ENCODE measurements around the gene PAK5. TPM values are rescaled to one million over a fixed set of nuclear protein-coding genes. Genes with fewer than 3 reads are reported as not detected.

PAK5 gene
- total and polyA plus RNA-seq, 2 donors (not counting 1 experiment from before 2014, with no cell fraction given) = not detected

GRCh38 chr20:9550871-9551270 lies 288.0 kb downstream of the PAK5 start:
- no peak overlapping the region for H3K4me3 Mint-ChIP-seq
- Histone ChIP-seq H4K20me1 (ENCODE audit: control insufficient read depth, insufficient read depth, low read length, poor library complexity, severe bottlenecking) (no peaks in the 10 kb centered on the region), H3K79me2 (ENCODE audit: control insufficient read depth, insufficient read depth, low read length) (no peaks in the 10 kb centered on the region), H3K27ac (ENCODE audit: low read length in 2 of 2) (no peak overlapping the region), H3K4me3 (ENCODE audit: control extremely low read depth in 1 of 5, extremely low read depth in 1 of 5, insufficient read depth in 1 of 5, low read depth in 2 of 5, low read length in 4 of 5) (no peak overlapping the region), H3K4me1 (ENCODE audit: control insufficient read depth in 2 of 2, insufficient read depth in 2 of 2, low read length in 2 of 2) (no peaks in the 10 kb centered on the region), H3K4me2 (replicated peaks; ENCODE audit: low read depth, low read length, poor library complexity, severe bottlenecking) (no peak overlapping the region), H3K27me3 (replicated peaks in 1 of 4; ENCODE audit: control extremely low read depth in 1 of 4, control insufficient read depth in 3 of 4, insufficient read depth in 4 of 4, low read length in 3 of 4) (peaks cover 0 to 7% (median 1%) of the 10 kb centered on the region in 4 experiments), H2AFZ (ENCODE audit: insufficient read depth, low read depth, low read length, poor library complexity, severe bottlenecking) (no peak overlapping the region), H3K36me3 (replicated peaks in 1 of 2; ENCODE audit: control extremely low read depth in 1 of 2, control insufficient read depth in 1 of 2, extremely low read depth in 1 of 2, insufficient read depth in 2 of 2, low read length in 1 of 2) (no peaks in the 10 kb centered on the region), H3K9ac (ENCODE audit: low read length) (no peak overlapping the region), H3K9me3 (ENCODE audit: control extremely low read depth in 1 of 3, control insufficient read depth in 2 of 3, insufficient read depth in 1 of 3, low read length in 2 of 3) (peaks cover 0 to 3% (median 0%) of the 10 kb centered on the region in 3 donors)
- DNase-seq (no peak), ATAC-seq (ENCODE audit: low read depth) (no peak)
- no peaks in the 10 kb centered on the region for H3K9me3 Mint-ChIP-seq (ENCODE audit: insufficient read depth)
- peaks cover 13% of the 10 kb centered on the region for H3K27me3 Mint-ChIP-seq
- no peak overlapping the region for H3K27ac Mint-ChIP-seq
- POLR2A ChIA-PET = no interaction called here
- 100% methylated on average over 1 of the region's 2 CpGs for WGBS (ENCODE audit: insufficient coverage)
- no peaks in the 10 kb centered on the region for H3K4me1 Mint-ChIP-seq
- intact Hi-C loops (cut with micrococcal nuclease) = no loop called here
- CTCF ChIA-PET = no interaction called here
- TF ChIP-seq CTCF (IDR thresholded peaks at IDR 0.05) (no peak), EZH2 (IDR thresholded peaks at IDR 0.05; ENCODE audit: borderline replicate concordance, insufficient read depth, low read depth, low read length, poor library complexity, severe bottlenecking) (no peak)

GRCh38 chr20:9550283-9550682 lies 288.6 kb downstream of the PAK5 start:
- H3K9me3 ChIP-seq (ENCODE audit: control extremely low read depth in 1 of 3, control insufficient read depth in 2 of 3, insufficient read depth in 1 of 3, low read length in 2 of 3) = peaks cover 0 to 3% (median 0%) of the 10 kb centered on the region in 3 donors
- ChIA-PET CTCF (no interaction called here), POLR2A (no interaction called here)
- no peaks in the 10 kb centered on the region for H3K4me1 Mint-ChIP-seq
- H3K4me3 ChIP-seq (ENCODE audit: control extremely low read depth in 1 of 5, extremely low read depth in 1 of 5, insufficient read depth in 1 of 5, low read depth in 2 of 5, low read length in 4 of 5) = no peak overlapping the region
- H2AFZ ChIP-seq (ENCODE audit: insufficient read depth, low read depth, low read length, poor library complexity, severe bottlenecking) = no peak overlapping the region
- no CpG with 5 or more reads among the region's 1 CpG for WGBS (ENCODE audit: insufficient coverage)
- TF ChIP-seq EZH2 (IDR thresholded peaks at IDR 0.05; ENCODE audit: borderline replicate concordance, insufficient read depth, low read depth, low read length, poor library complexity, severe bottlenecking) (no peak), CTCF (IDR thresholded peaks at IDR 0.05) (no peak)
- H3K4me3 Mint-ChIP-seq = no peak overlapping the region
- no peak overlapping the region for H3K9ac ChIP-seq (ENCODE audit: low read length)
- DNase-seq (no peak), ATAC-seq (ENCODE audit: low read depth) (no peak)
- no peaks in the 10 kb centered on the region for H4K20me1 ChIP-seq (ENCODE audit: control insufficient read depth, insufficient read depth, low read length, poor library complexity, severe bottlenecking)
- no peaks in the 10 kb centered on the region for H3K4me1 ChIP-seq (ENCODE audit: control insufficient read depth in 2 of 2, insufficient read depth in 2 of 2, low read length in 2 of 2)
- no peak overlapping the region for H3K27ac ChIP-seq (ENCODE audit: low read length in 2 of 2)
- H3K27ac Mint-ChIP-seq = no peak overlapping the region
- peaks cover 0 to 4% (median 0%) of the 10 kb centered on the region in 4 experiments for H3K27me3 ChIP-seq (replicated peaks in 1 of 4; ENCODE audit: control extremely low read depth in 1 of 4, control insufficient read depth in 3 of 4, insufficient read depth in 4 of 4, low read length in 3 of 4)
- H3K9me3 Mint-ChIP-seq (ENCODE audit: insufficient read depth) = no peaks in the 10 kb centered on the region
- H3K79me2 ChIP-seq (ENCODE audit: control insufficient read depth, insufficient read depth, low read length) = no peaks in the 10 kb centered on the region
- intact Hi-C loops (cut with micrococcal nuclease) = no loop called here
- H3K4me2 ChIP-seq (replicated peaks; ENCODE audit: low read depth, low read length, poor library complexity, severe bottlenecking) = no peak overlapping the region
- no peaks in the 10 kb centered on the region for H3K36me3 ChIP-seq (replicated peaks in 1 of 2; ENCODE audit: control extremely low read depth in 1 of 2, control insufficient read depth in 1 of 2, extremely low read depth in 1 of 2, insufficient read depth in 2 of 2, low read length in 1 of 2)
- peaks cover 13% of the 10 kb centered on the region for H3K27me3 Mint-ChIP-seq

All from B cell (primary cell).